CD14-positive monocyte (primary cell): ENCODE measurements around the gene SIPA1L3. TPM values are rescaled to one million over a fixed set of nuclear protein-coding genes. Genes with fewer than 3 reads are reported as not detected.

Experiments used
- DNase-seq, 3 donors: peaks; one replicate each; pipeline ENCODE4 v3.0.0-alpha.2; 2011 to 2022
- H2AFZ ChIP-seq: 2 replicates; pipeline ENCODE4 v1.6.0; 2012; ENCODE audit warnings: mild to moderate bottlenecking, low read depth, low read length, inconsistent platforms; ENCODE audit not compliant: insufficient read depth, poor library complexity, severe bottlenecking
- H3K27ac ChIP-seq, 2 donors: 1 replicate in 1 of 2; 2 replicates in 1 of 2; pipeline ENCODE4 v1.5.1; 2012 to 2013; ENCODE audit warnings: low read length in 2 of 2, control low read depth in 1 of 2, inconsistent platforms in 1 of 2, low read depth in 1 of 2, mild to moderate bottlenecking in 1 of 2
- H3K27me3 ChIP-seq, 2 donors: one replicate each; pipeline versions ENCODE4 v1.6.0 to v1.6.1; 2011 to 2013; ENCODE audit warnings: low read length in 2 of 2; ENCODE audit not compliant: control insufficient read depth in 2 of 2, insufficient read depth in 2 of 2
- H3K36me3 ChIP-seq, 2 donors: replicated peaks in 1 of 2; 1 replicate in 1 of 2; 2 replicates in 1 of 2; pipeline versions ENCODE4 v1.5.1 to v1.6.1; 2012 to 2013; ENCODE audit warnings: low read length in 2 of 2, control low read depth in 1 of 2, inconsistent platforms in 1 of 2, mild to moderate bottlenecking in 1 of 2; ENCODE audit not compliant: insufficient read depth in 2 of 2, control insufficient read depth in 1 of 2
- H3K4me1 ChIP-seq, 2 donors: 1 replicate in 1 of 2; 2 replicates in 1 of 2; pipeline versions ENCODE4 v1.5.1 to v1.6.1; 2012 to 2013; ENCODE audit warnings: low read length in 2 of 2, control low read depth in 1 of 2, inconsistent platforms in 1 of 2, mild to moderate bottlenecking in 1 of 2, moderate library complexity in 1 of 2; ENCODE audit not compliant: insufficient read depth in 2 of 2, control insufficient read depth in 1 of 2
- H3K4me2 ChIP-seq: replicated peaks from 2 replicates; pipeline ENCODE3; 2012; ENCODE audit warnings: low read length, moderate library complexity, mild to moderate bottlenecking; ENCODE audit not compliant: poor library complexity, severe bottlenecking; ENCODE audit errors: extremely low read depth
- H3K4me3 ChIP-seq, 3 experiments: fragments of 200-600 bp in 1 of 3; sonication (generic) in 1 of 3; replicated peaks in 1 of 3; 1 replicate in 2 of 3; 2 replicates in 1 of 3; pipeline ENCODE4 v1.5.1; 2011 to 2013; ENCODE audit warnings: low read length in 3 of 3, mild to moderate bottlenecking in 3 of 3, control low read depth in 2 of 3, low read depth in 2 of 3, inconsistent platforms in 1 of 3, moderate library complexity in 1 of 3
- H3K79me2 ChIP-seq: 2 replicates; pipeline ENCODE4 v1.6.0; 2012; ENCODE audit warnings: mild to moderate bottlenecking, control low read depth, inconsistent platforms, low read length, moderate library complexity; ENCODE audit not compliant: insufficient read depth
- H3K9ac ChIP-seq: 2 replicates; pipeline ENCODE4 v1.6.0; 2017; ENCODE audit warnings: low read length, mild to moderate bottlenecking; ENCODE audit not compliant: insufficient read depth, poor library complexity, severe bottlenecking
- H3K9me3 ChIP-seq, 2 donors: replicated peaks in 1 of 2; 1 replicate in 1 of 2; 2 replicates in 1 of 2; pipeline versions ENCODE4 v1.5.1 to v1.6.1; 2012 to 2013; ENCODE audit warnings: low read length in 2 of 2, control low read depth in 1 of 2; ENCODE audit not compliant: control insufficient read depth in 1 of 2, insufficient read depth in 1 of 2
- H4K20me1 ChIP-seq: 2 replicates; pipeline ENCODE4 v1.6.0; 2012; ENCODE audit warnings: mild to moderate bottlenecking, low read length, control low read depth, moderate library complexity; ENCODE audit not compliant: insufficient read depth
- H3K27ac Mint-ChIP-seq, 7 donors: one replicate each; pipeline ENCODE4 v1.8.0; 2020; ENCODE audit warnings: mild to moderate bottlenecking in 7 of 7, mixed read lengths in 7 of 7, moderate library complexity in 6 of 7, inconsistent platforms in 2 of 7
- H3K27me3 Mint-ChIP-seq, 3 donors: one replicate each; pipeline ENCODE4 v1.8.0; 2021 to 2022; ENCODE audit warnings: low read depth in 3 of 3, mild to moderate bottlenecking in 3 of 3, mixed read lengths in 3 of 3, moderate library complexity in 3 of 3, inconsistent platforms in 1 of 3
- H3K36me3 Mint-ChIP-seq, 2 donors: one replicate each; pipeline ENCODE4 v1.8.0; 2020; ENCODE audit warnings: mixed read lengths in 2 of 2, inconsistent platforms in 1 of 2, mild to moderate bottlenecking in 1 of 2
- H3K4me1 Mint-ChIP-seq: one replicate; pipeline ENCODE4 v1.8.0; 2020; ENCODE audit warnings: mild to moderate bottlenecking, mixed read lengths
- H3K4me3 Mint-ChIP-seq, 2 donors: one replicate each; pipeline ENCODE4 v1.8.0; 2020; ENCODE audit warnings: mild to moderate bottlenecking in 2 of 2, mixed read lengths in 2 of 2, moderate library complexity in 1 of 2
- H3K9me3 Mint-ChIP-seq, 7 donors: one replicate each; pipeline ENCODE4 v1.8.0; 2020 to 2022; ENCODE audit warnings: mixed read lengths in 7 of 7, mild to moderate bottlenecking in 6 of 7, moderate library complexity in 6 of 7, inconsistent platforms in 2 of 7
- CTCF ChIP-seq: fragments of 200-600 bp; IDR thresholded peaks from one replicate; pipeline ENCODE4 v1.8.0; 2022; ENCODE audit warnings: antibody characterized with exemption, mild to moderate bottlenecking
- WGBS: methylation state at CpG from one replicate; pipeline ENCODE4 v1.1.5; 2013; ENCODE audit warnings: missing lambda C conversion rate; ENCODE audit not compliant: insufficient coverage; 5-methylcytosine and 5-hydroxymethylcytosine counted together
- intact Hi-C, 2 donors: fragments of 100-400 bp; cut with micrococcal nuclease; formaldehyde crosslinking; loops; one replicate each; pipeline versions ENCODE4 v1.15.0 to v1.15.1; 2023
- polyA plus RNA-seq, 3 donors: library from polyadenylated mRNA; depleted of rRNA in 1 of 3; unstranded in 2 of 3; stranded (reverse) in 1 of 3; fragments of 300-500 nt in 2 of 3; fragments of >200 nt in 1 of 3; fragmentation: Illumina TruSeq in 2 of 3; gene quantifications; 1 replicate in 2 of 3; 2 replicates in 1 of 3; pipeline ENCODE4 v1.2.3, GENCODE V29; 2012 to 2021

SIPA1L3 gene
- polyA plus RNA-seq, 3 donors = 0.55 to 4.5 (median 0.99) TPM

GRCh38 chr19:38056646-38057045, 149.6 kb downstream of the SIPA1L3 start:
- peaks cover 24 to 28% of the 10 kb centered on the region in 2 donors for H3K4me1 ChIP-seq
- Mint-ChIP-seq H3K36me3 (peaks cover 3 to 6% of the 10 kb centered on the region in 2 donors), H3K4me1 (peaks cover 38% of the 10 kb centered on the region), H3K9me3 (no peaks in the 10 kb centered on the region), H3K27me3 (no peaks in the 10 kb centered on the region), H3K4me3 (no peak overlapping the region), H3K27ac (no peak overlapping the region)
- H3K4me2 ChIP-seq = no peak overlapping the region
- H3K9me3 ChIP-seq = no peaks in the 10 kb centered on the region
- intact Hi-C loops = no loop called here
- no peak for DNase-seq
- no peaks in the 10 kb centered on the region for H3K27me3 ChIP-seq
- H3K4me3 ChIP-seq = no peak overlapping the region
- TF ChIP-seq CTCF = no peak
- no peaks in the 10 kb centered on the region for H3K79me2 ChIP-seq
- no peaks in the 10 kb centered on the region for H3K36me3 ChIP-seq
- no peak overlapping the region for H2AFZ ChIP-seq
- WGBS = 98% methylated on average over 6 of the region's 10 CpGs
- H3K27ac ChIP-seq = no peak overlapping the region
- H4K20me1 ChIP-seq = no peaks in the 10 kb centered on the region
- no peak overlapping the region for H3K9ac ChIP-seq

- Mint-ChIP-seq H3K36me3 (peaks cover 3 to 7% of the 10 kb centered on the region in 2 donors), H3K9me3 (no peaks in the 10 kb centered on the region), H3K27me3 (peaks cover 0 to 2% (median 0%) of the 10 kb centered on the region in 3 donors), H3K4me3 (no peak overlapping the region), H3K27ac (peak overlapping the region in 1 of 7 donors; percentile 32), H3K4me1 (peaks cover 38% of the 10 kb centered on the region)
- H3K79me2 ChIP-seq = no peaks in the 10 kb centered on the region
- H3K36me3 ChIP-seq = no peaks in the 10 kb centered on the region
- H3K27me3 ChIP-seq = no peaks in the 10 kb centered on the region
- no peak overlapping the region for H3K9ac ChIP-seq
- H4K20me1 ChIP-seq = no peaks in the 10 kb centered on the region
- no peak for TF ChIP-seq CTCF
- DNase-seq = no peak
- no peak overlapping the region for H3K27ac ChIP-seq
- no peak overlapping the region for H2AFZ ChIP-seq
- H3K4me2 ChIP-seq = no peak overlapping the region
- H3K4me3 ChIP-seq = no peak overlapping the region
- H3K9me3 ChIP-seq = no peaks in the 10 kb centered on the region
- intact Hi-C loops = no loop called here
- peaks cover 24 to 28% of the 10 kb centered on the region in 2 donors for H3K4me1 ChIP-seq
- WGBS = 84% methylated on average over 5 of the region's 10 CpGs
Measured at GRCh38 chr19:38057959-38058690, 151.1 kb downstream of the SIPA1L3 start.
